RKO (cell line): Measurements from ENCODE around the gene COMP.

ENCODE experiments used
- DNase-seq: peaks from one replicate; pipeline ENCODE4 v3.0.0-alpha.2; 2016; ENCODE audit warnings: low spot score

The COMP gene

DNA sequence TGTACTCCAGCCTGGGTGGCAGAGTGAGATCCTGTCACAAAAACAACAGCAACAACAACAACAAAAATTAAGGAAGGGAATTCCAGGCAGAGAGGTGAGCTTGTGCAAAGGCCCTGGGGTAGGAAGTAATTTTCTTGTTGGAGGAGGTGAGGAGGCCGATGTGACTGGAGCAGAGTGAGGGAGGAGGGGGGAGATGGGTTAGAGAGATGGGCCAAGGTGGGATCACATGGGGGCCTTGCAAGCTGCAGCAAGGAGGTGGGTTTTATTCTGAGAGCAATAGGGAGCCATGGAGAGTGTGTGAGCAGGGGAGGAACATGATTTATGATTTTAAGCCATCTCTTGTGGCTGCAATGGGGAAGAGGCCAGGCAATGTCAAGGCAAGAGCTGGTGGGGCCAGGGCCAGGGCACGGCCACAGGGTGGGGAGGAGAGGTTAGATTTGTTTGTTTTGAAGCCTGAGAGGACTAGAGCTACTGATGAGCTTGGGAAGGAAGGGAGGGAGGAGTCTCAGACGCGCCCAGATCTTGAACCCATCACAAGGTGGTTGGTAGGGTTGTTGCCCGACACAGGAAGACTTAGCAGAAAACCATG, 12.5 kb upstream of the COMP start:
- DNase-seq, result no peak

DNA sequence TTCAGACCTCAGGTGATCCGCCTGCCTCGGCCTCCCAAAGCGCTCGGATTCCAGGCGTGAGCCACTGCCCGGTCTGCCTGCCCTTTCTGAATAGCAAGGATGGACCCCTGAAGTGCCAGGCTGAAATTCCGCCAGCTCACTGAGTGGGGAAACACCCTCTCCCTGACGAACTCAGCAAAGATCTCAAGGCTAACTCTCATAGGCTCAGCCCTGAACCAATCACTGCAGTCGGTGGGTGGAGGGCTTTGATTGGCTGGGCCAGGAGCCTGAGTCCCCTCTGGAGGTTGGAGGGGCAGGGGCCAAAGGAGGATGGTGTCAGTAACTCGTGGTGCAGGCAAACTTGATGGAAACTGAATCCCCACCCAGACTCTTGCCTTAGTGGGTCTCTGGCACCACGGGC, 11.2 kb upstream of the COMP start:
- DNase-seq, result peak; percentile 27

DNA sequence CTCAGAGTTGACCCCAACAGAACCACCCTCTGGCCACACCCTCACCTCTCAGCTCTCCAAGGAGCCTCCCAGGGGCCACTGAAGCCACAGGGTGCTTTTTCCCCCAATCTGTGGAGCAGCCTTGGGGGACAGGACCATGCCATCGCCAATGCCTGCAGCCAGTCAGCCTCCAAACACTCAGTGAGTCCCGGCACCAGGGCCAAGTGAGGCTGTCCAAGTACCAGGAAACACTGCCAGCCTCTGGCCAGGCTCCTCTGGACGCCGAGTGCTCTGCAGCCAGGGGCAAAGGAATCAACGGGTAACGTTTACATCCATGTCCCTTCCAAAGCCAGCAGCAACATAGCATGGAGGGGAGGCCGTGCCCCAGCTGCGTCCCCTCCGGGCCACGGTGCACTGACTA, 9.5 kb upstream of the COMP start:
- no peak for DNase-seq

DNA sequence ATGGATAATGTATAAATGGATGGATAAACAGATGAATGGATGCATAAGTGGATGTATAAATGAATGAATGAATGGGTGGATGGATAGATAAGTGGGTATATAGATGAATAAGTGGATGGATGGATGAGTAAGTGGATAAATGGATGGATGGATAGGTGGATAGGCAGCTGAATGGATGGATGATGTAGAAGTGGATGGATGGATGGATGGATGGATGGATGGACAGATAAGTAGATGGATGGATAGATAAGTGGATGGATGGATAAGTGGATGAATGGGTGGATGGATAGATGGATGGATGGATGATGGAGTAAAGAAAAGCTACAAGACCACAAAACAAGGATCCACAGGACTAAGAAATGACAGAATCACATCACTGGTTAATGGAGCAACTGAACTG, 9.0 kb upstream of the COMP start:
- DNase-seq, result no peak

DNA sequence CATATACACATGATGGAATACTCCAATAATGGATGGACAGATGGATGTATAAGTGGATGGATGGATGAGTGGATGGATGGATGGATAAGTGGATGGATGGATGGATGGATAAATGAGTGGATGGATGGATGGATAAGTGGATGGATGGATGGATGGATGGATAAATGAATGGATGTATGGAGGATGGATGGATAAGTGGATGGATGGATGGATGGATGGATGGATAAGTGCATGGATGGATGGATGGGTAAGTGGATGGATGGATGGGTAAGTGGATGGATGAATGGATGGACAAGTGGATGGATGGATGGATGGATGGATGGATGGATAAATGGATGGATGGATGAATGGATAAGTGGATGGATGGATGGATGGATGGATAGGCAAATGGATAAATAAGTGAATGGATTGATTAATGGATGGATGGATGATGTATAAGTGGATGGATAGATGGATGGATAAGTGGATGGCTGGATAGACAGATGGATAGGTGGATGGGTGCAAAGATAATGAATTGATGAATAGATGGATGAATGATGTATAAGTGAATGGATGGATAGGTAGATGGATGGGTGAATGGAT, 8.4 kb upstream of the COMP start:
- no peak for DNase-seq

DNA sequence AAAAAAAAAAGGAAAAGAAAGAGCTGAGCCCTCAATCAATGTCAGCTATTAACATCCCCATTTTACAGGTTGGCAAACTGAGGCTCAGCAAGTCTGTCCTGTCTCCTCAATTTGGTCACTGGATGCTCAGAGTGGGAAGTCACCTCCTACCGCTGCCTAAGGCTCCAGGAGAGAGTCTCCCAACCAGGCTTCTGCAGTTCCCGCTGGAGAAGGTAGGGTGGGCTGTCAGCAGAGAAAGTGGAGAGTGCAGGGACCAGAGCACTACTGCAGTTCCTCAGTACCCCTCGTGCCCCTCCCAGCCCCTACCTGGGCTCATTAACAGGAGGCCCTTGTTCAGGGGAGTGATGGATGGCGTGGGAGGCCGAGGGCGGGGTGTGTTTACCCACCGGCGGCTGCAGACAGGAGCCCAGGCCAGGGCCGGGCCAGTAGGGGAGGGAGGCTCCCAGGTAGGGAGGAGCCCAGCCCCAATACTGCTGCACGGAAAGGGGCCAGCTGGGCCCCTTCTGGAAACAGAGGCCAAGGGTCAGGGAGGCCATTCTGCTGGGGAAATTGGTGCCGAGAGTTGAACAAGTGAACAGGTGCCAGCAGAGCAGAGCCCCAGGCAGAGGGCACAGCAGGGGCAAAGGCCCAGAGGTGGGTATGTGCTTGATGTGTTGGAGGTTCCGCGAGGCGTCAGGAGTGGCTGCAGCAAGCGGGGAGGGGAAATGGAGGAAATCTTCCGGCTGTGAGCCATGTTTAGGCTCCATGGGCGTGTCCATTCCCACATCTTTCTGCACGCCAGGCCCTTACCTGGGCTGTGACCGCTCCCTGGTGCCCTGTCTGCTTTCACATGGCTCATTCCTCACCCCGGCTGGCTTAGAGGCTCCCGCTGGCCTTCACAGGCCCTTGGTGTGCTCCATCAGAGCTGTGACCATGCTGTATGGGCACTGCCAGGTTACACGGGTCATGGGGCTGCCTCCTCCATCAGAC, 7.6 kb upstream of the COMP start:
- no peak for DNase-seq

DNA sequence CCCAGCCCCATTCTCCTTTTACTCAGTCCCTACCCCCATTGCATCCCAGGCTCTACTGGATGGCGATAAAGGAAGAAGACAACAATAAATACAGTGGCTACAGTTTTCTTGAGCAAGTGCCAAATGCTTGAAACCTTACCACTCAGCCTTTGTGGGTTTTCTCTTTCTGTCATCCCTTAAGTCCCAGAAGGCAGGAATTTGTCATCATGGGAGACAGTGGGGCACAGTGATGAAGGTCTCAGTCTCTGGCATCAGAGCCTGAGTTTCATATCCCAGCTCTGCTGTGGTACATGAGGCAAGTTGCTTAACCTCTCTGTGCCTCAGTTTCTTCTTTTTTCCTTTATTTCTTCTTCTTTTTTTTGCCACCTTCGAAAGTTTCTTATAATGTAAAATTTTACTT, 5.1 kb upstream of the COMP start:
- DNase-seq, result no peak

DNA sequence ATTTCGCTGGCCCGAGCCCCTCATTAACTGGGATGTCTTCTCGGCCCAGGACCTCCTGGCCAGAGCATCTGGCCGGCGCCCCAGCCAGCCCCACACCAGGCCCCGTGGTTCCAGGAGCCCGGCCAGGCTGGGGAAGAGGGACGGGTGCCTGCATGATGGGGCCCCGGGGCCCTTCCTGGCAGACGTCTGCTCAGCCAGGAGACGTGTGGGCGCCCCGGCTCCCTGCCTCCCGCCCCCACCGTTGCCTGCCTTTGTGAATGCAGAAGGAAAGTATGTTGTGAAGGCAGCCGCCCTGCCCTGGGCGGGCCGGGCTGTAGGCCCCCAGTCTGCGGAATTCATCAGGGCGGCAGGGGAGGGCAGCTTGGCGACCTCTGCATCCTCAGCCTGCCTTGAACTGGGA, 4.4 kb upstream of the COMP start:
- no peak for DNase-seq

DNA sequence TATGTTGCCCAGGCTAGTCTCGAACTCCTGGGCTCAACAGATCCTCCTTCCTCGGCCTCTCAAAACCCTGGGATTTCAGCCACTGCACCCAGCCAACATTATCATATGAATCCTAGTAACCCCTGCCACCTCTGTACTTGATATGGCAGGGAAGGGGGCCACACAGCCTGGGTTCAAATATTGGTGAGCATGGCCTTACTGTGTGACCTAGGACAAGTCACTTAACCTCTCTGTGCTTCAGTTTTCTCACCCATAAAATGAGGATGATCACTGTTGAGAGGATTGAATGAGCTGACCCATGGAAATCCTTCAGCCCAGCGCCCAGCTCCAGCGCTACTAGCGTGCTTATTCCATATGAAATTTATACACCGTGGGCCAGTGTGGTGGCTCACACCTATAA, 3.6 kb upstream of the COMP start:
- DNase-seq, result no peak

DNA sequence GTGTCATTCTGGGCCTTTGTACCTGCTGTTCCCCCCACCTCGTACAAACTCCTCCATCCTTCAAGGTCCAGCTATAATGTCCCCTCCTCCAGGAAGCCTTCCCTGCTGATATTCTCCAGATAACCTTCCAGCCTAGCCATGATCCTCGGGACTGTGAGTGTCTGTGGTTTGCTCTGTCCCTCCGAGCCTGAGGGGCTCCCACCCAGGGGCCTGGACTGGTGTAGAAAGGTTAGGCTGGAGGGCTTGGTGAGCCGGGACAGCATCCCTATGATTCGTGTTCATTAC, 2.9 kb upstream of the COMP start:
- no peak for DNase-seq

DNA sequence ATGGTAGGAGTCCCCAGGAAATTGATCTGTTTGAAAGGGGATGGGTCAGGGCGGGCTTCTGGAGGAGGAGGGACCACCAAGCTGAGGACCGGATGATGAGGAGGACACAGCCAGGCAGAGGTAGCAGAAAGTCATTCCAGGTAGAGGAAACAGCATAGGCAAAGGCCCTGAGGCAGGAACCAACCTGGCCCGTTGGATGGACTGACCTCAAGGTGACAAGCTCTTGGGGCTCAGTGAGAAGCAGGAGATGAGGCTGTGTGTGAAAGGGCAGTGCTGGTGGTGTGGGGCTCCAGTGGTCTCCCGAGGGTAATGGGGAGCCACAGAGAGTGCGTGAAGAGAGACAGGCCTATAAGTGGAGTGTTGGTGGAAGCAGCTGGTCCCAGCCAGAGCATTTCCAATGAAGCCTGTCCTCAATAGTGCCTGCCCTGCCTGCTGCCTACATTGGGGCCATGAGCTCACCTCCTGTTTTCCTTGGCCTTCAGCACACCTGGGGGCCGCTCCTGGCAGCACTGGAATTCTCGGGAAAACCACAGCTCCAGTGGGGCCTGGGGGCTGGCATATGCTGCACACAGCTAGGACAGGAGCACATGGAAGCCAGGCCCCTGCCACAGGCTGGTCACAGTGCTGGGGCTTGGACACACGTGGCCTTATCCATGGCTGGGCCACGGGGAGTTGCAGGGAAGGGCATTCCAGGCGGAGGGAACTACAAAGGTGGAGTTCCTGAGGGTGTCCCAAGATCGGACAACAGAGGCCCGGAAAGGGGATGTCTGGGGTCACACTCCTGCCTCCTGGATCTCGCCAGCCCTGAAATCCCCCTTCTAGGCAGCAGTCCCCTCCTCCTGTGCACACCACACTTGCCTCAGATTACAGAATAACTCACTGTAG, 2.3 kb upstream of the COMP start:
- no peak for DNase-seq

DNA sequence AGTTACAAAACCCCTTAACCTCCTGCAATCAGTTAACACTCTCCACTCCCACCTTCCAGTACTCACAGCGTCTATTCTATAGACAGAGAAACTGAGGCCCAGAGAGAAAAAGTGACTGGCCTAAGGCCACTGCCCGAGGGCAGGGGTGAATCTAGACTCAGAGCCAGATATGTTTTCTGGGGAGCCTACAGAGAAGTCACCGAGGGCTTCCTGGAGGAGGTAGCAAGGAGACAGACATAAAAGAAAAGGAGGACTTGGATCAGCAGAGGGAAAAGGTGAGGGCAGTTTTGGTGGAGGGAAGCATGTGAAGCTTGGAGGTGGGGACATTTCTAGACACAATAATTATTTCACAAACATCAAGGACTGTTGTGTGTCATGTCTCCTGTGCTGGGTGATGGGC, 1.6 kb upstream of the COMP start:
- DNase-seq, result no peak

DNA sequence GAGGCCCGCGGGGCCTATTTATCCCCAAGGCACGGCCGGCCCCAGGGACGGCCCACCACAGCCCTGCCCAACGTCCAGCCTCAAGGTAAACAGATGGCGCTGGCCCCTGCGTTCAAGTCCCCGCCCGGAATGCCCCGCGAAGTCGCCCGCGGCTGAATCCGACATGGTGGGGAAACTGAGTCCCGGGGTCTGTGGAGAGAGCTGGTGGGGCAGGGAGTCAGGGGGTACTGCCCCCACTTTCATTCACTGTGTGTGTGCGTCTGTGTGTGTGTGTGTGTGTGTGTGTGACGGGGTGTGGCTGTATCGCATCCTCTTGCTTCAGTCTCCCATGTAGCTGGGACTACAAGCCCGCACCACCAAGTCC, 192 bp upstream of the COMP start:
- DNase-seq, result no peak

DNA sequence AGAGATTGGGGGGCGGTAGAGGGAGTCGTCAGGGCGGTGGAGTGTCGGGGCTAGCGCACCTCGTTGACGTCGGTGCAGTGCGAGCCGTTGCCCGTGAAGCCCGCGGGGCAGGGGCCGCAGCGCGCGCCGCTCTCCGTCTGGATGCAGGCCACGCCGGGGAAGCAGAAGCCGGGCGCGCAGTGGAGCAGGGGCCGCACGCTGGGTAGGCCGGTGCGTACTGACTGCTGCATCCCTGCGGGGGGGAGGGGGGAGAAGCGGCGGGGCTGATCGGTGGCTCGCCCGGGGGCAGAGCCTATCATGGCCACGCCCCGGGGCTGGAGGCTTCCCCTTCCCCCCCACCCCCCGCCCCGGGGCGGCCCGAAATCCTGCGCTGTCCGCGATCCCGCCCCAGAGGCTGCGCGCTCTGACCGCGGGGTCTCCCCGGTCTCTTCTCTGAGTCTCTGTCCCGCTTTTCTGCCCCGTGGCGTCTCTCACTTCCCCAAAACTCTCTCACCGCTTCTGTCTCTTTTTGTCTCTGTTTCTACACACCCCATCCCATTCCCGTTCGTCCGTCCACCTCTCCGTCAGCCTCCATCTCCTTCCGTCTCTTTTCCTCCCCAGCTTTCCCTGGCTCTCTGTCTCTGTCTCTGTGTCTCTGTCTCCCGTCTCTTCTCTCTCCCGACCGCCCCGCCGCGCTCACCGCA, 1.1 kb downstream of the COMP start:
- DNase-seq, result no peak

DNA sequence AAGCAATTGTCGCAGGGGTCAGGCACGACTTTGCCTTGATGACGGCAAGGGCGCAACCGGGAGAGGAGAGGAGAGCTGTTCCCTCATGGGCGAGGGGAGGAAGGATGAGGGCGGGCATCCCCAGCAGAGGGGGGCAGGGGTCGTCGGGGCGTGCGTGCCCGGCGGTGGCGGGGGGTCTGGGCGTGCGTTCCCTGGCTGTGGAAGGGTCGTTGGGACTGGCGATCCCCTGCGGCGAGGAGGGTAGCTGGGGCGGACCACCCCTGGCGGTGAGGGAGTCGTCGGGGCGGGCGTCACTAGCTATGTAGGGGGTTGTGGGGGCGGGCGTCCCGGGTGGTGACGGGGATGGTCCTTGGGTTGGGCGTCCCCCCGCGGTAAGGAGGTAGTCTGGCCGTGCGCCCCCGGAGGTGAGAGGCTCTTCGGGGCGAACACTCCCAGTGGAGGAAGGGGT, 1.7 kb downstream of the COMP start:
- no peak for DNase-seq

DNA sequence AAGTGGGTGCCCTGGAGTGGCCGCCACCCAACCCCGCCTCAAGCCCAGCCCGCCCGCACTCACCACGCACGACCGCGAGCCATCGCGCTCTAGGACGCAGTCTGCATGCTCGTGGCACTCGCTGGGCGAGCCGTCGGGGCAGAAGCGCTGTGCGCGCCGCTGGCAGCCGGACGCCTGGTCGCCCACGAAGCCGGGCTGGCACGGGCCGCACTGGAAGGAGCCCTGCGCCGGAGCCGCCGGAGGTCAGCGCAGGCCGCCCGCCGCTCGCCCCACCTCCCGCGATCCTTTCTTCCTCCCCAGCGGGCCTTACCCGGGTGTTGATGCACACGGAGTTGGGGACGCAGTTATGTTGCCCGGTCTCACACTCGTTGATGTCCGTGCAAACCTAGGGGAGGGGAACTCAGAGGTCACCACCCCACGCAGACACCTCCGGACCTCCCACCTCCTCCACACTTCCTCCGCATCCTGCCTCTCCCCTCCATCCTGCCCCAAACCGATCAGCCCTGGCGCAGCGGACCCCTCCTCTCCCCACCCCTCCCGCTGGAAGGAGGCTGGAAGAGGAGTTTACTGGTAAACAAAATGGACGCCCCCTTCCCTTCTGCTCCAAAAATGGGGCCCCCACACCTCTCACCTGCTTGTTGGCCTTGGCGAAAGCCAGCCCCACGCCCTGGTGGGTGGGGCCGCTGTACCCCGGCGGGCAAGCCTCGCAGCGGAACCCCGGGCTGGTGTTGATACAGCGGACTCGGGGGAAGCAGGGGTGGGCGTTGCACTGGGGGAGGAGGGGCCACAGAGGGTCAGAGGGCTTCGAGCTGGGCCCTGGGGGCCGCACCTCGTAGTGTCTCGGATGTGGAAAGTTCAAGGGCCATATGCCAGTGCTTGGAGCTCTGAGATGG, 2.3 kb downstream of the COMP start:
- DNase-seq, result no peak

DNA sequence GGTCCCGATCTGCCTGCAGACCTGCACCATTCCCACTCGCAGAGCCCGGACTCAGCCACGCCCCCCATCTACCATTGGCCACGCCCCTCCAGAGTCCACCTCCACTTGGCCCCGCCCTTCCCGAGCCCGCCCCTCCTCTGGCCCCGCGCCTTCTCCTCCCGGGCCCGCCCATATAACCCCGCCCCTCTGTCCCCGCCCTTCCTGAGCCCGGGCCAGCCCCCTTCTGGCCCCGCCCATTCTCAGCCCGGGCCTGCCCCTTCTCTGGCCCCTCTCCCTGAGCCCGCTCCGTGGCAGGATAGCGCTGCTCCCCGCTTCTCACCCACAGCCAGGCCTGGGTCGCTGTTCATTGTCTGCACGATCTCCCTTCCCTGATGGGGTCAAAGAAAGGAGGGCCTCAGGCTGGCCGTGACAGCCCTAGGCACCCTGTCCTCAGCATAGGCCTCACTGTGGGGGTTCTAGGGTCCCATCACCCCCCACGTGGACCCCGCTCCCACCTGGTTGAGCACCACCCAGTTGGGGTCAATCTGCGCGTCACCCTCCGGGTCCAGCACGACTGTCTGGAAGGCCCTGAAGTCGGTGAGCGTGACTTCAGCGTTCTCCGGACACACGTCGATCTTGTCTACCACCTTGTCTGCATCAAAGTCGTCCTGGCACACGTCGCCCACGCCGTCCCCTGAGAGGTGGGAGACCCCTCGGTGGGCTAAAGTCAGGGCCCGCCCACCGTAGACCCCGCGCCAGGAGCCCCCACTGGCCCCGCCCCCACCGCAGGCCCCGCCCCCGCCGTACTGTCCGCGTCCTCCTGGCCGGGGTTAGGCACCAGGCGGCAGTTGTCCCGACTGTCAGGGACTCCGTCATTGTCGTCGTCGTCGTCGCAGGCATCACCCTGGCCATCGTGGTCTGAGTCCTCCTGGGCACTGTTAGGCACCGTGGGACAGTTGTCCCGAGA, 5.7 kb downstream of the COMP start:
- DNase-seq, result peak; percentile 59

DNA sequence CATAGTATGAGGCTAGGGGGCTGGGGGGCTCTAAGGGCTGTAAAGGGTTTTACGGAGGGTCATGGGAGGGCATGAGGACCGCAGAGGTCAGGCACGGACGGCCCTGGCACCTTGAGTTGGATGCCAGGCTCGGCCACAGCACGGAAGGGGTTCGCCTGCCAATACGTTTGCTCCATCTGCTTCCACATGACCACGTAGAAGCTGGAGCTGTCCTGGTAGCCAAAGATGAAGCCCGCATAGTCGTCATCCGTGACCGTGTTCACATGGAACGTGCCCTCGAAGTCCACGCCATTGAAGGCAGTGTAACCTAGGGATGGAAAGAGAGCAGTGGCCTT, 6.4 kb downstream of the COMP start:
- DNase-seq, result no peak

DNA sequence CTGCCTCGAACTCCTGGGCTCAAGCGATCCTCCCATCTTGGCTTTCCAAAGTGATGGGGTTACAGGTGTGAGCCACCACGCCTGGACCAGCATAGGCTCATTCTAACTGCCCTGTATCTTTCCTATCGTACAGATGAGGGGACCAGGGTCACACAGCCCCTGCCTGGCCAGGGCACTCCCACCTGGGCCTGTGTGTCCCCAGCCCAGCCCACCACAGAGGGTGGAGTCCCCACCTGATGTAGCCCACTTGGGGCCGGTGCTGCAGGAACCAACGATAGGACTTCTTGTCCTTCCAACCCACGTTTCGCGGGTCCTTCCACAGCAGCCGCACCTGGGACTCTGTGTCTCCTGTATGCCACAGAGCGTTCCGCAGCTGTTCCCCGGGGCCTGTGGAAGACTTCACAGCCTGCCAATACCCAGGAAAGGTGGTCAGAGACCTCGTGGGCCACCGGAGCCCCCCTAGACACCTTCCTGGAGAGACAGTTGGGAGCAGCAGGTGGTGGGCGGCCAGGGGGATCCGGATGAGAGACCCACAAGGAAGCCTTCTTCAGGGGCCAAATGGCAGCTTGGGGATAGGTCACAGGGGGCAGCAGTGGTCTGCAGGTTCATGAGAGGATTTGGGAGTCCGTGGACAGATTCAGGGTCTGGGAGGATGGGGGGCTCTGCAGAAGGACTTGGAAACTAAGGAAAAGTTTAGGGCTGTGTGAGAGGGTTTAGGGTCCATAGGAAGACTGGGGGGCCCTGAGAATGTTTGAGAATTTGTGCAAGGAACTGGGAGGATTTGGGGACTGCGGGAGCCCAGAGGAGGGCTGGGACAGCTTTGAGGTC, 6.9 kb downstream of the COMP start:
- DNase-seq, result no peak
